GM18909 (cell line): ENCODE measurements around the gene FAIM2.
"Not testable (repeated sequence)": the region's sequence is repeated elsewhere in the genome, so short reads cannot be mapped to it uniquely, and the experiment has no call there.

Experiments used
- ATAC-seq: cut with Tn5 transposase; IDR thresholded peaks from one replicate; pipeline ENCODE4 v1.9.1; 2021; ENCODE audit warnings: mild to moderate bottlenecking; ENCODE audit not compliant: unreplicated experiment, poor library complexity

FAIM2 gene

DNA sequence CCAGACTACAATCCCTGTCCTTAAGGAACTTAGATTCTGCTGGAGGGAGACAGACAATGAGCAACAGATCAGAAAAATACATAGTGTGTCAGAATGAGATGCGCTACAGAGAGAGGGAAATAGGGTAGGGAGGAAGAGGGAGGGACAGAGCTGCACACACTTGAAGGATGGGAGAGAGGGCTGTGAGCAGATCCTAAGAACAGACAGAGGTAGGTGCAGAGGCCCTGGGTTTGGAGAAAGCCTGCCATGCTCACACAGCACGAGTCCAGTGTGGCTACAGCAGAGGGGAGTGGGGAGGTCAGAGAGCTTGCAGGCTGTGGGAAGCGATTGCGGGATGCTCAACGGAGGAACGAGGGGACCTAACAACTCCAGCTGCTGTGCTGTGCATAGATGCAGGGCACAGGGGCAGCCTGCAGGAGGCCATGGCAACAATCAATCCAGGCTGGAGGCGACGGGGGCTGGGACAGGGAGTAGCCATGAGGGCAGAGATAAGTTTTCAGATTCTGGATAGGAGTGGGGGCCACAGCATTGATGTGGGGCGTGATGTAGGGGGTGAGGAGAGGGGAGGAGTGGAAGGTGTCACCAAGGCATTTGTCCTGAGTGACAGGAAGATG lies 20.7 kb downstream of the FAIM2 start:
- no peak for ATAC-seq

GRCh38 chr12:49882248-49882850 lies 21.4 kb downstream of the FAIM2 start:
- ATAC-seq, result no peak

DNA sequence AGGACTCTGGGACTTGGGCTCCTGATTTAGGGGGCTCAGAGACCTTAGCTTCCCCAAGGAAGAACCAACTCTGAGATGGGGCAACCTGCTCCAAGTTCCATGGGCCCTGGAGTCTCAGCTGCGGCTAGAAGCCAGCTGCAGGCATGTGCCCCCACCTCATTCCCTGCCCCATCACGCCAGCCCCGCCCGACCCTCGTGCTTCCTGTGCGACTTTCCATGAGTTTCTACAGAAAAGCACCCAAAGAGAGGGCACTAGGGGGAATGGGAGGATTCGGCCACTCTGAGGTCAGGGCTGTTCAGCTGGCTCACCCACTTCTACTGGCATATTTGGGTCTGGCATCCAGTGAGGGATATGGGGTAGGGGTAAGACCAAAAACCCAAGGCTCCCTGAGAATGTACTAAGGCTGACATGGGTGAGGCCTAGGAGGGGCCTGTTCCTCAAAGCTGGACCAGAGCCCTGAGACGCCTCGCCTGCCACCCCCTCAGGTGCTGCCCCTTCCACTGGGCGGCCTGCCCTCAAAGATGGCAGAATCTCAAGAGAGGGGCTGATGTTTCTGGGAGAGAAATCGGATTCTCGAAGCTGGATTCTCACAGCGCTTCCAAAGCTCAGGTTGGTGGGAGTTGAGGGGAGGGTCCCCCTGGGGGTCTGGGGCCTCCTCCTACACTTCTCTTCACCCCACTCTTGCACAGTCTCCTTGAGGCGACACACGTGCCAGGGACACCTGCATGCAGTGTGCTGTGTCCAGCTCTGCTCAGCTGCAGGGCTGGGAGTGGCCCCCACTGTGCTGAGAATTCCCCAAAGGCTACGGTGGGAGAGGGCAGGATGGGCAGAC lies 22.1 kb downstream of the FAIM2 start:
- ATAC-seq, result no peak

DNA sequence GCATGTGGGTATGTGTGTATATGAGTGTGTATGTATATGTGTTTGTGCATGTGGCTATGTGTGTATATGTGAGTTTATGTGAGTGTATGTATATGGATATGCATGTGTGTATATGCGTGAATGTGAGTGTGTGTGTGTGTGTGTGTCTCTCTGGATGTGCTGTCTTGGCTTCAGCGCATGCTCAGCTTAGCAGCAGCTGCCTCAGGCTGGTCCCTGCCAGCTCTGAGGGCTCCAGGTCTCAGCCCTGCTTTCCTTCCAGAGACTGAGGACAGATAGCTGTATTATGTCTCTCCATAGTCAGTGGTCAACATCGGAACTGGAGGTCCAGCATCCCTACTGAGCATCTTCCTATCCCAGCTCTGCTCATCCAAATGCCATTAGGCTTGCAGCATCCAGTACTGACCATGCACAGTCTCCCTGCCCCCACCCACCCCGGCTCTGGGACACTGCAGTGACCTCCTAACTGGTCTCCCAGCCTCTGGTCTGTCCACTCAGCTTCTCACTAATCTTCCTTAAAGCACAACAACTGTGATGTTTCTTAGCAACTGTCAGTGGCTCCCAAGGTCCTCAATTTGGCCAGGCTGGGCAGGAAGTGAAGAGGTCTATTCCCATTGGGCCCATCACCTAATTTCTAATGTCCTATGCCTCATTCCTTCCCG lies 22.8 kb downstream of the FAIM2 start:
- ATAC-seq, result no peak

- not testable (repeated sequence) for ATAC-seq
These were observed 24.6 kb downstream of the FAIM2 start for GRCh38 chr12:49879065-49879464.

GRCh38 chr12:49878021-49878420 lies 25.7 kb downstream of the FAIM2 start:
- no peak for ATAC-seq

DNA sequence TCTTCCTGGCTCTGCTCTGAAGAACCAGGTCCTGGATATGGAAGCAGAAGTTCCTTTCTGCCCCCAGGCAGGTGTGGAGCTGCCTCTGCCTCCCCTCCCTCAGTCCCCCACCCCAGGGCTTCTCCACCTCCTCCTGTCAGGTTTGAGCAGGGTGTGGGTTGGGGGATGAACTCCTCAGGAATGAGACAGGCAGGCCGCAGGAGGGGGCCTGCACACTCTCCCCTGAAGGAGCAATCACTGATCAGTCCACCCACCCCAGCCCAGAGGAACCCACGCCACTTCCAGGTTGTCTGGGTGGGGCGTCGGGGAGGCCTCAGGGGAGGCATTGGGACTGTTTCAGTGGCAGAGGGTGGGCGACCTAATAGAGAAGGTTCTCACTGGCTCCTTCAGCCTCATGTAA lies 26.6 kb downstream of the FAIM2 start:
- no peak for ATAC-seq

DNA sequence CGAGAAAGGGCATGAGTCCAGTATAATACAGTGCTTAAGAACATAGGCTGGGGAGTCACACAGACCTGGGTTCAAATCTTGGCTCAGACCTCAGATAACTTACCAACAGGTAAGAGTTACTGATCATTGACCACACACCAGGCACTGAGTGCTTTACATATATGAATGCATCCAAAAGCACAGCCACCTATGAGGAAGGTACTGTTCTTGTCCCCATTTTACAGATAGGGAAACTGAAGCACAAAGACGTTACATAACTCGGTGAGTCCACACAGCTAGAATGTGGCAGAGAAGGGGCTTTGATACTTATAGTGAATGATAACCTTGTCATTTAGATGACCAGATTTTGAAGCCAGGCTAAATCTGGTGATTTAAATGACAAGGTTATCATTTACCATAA lies 27.6 kb downstream of the FAIM2 start:
- no peak for ATAC-seq

DNA sequence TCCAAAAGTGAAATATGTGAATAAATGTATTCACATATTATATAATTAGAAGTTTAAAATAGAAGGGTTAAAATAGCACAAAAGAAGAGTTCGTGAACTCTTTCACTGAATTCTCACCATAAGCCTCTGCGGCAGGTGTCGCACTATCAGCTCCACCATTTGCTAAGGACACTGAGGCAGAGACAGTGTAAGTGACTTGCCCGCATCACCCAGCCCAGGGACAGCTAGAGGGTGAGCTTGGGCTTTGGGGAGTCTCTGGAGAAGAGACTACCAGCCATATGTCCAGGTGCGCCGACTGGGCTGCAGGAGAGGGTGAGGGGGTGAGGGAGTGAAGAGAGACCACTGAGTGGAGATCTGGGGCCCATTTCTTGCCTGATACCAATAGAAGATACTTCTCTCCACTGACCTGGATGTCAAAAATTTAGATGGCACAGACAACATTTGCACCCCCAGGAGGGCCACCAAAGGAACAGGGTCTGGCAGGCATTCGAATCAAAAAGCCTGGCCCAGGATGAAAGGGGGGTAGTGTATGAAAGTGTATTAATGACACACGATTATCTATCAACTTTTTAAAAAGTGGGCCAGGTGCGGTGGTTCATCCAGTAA lies 28.5 kb downstream of the FAIM2 start:
- no peak for ATAC-seq

- no peak for ATAC-seq
These were observed 29.4 kb downstream of the FAIM2 start for GRCh38 chr12:49874142-49874897.

DNA sequence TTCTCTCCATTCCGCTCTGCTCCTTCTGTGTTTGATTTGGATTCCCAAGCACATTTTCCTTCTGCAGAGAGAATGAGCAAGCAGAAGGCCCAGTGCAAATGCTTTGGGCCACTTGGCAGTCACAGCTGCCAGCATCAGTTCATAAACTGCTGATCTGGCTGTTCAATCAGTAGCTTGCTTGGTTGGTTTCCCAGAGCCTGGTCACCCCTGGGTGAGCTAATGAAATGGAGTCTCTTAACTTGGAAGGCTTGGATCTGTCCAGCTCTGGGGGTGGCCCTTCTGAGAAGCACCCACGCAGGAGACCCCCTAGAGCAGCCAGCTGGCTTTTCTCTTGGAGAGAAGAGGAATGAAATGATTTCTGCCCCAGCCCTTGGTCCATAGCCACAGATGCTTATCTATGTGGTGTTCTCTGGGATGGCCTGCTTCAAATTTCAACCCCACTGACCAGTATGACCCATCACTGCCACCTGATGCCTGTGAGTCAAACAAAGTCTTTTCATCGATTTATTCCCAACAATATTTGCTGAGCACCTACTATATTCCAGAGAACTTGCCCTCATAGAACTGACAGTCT lies 30.3 kb downstream of the FAIM2 start:
- ATAC-seq, result no peak

GRCh38 chr12:49872781-49873181 lies 30.9 kb downstream of the FAIM2 start:
- no peak for ATAC-seq

- no peak for ATAC-seq
These were observed 31.3 kb downstream of the FAIM2 start for GRCh38 chr12:49872381-49872780.

- ATAC-seq, result not testable (repeated sequence)
These were observed 31.9 kb downstream of the FAIM2 start for GRCh38 chr12:49871811-49872251.

DNA sequence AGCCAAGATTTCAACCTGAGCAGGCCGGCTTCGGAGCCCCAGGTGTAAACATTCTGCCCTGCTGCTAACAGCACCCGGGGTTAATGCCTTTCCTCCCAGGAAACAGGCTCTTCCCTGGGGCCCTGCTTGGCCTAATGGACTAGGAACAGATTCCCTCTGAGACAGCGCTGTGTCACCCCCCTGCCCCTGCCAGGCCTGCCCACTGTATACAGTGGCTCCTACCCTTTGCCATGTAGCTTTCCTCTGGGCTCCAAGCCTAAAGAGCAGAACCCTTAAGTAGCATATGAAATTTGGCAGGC lies 32.5 kb downstream of the FAIM2 start:
- ATAC-seq, result no peak

- ATAC-seq, result no peak
These were observed 33.0 kb downstream of the FAIM2 start for GRCh38 chr12:49870501-49871262.

DNA sequence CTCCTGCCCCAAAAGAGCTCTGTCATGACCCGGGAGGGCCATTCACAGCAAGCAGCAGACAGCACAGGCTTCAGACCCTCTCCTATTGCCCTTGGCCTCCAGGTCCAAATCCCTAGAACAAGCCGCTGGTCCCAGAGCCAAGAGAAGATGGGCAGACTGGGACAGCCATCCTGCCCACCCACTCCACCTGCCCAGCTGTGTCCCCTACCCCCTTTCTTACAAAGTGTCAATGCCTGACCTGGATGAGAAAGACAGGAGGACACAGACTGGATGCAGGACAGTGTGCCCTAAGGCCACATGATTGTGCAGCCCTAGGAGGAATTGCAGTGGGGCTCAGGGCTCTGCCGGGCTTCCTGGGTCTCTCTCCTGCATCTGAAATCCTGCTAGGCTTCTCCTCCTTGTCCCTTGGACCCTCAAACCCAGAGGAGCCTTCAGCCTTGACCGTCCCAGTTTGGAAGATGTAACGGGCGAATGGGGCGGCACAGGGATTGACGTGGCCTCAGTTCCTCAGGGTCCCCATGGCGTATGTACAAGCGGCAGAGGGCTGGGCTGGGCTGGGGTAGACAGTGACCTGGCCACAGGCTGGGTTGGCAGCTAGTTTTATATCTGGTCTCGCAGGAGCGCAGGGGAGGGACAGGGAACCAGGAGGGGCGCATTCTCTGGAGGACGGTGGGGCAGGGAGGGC lies 33.7 kb downstream of the FAIM2 start:
- no peak for ATAC-seq
